GM12801 (cell line): ENCODE data around the gene NASP.

Source experiments
- CTCF ChIP-seq: IDR thresholded peaks from one replicate; pipeline ENCODE4 v1.5.1; 2011; ENCODE audit warnings: control low read depth; ENCODE audit not compliant: insufficient read length; ENCODE audit errors: extremely low read depth

Gene NASP

GRCh38 chr1:45570631-45571030 lies 13.2 kb upstream of the NASP start:
- TF ChIP-seq CTCF = no peak

- no peak for TF ChIP-seq CTCF
Measured at GRCh38 chr1:45573231-45573804, 10.5 kb upstream of the NASP start.

- TF ChIP-seq CTCF = no peak
Measured at GRCh38 chr1:45574105-45574626, 9.7 kb upstream of the NASP start.

DNA sequence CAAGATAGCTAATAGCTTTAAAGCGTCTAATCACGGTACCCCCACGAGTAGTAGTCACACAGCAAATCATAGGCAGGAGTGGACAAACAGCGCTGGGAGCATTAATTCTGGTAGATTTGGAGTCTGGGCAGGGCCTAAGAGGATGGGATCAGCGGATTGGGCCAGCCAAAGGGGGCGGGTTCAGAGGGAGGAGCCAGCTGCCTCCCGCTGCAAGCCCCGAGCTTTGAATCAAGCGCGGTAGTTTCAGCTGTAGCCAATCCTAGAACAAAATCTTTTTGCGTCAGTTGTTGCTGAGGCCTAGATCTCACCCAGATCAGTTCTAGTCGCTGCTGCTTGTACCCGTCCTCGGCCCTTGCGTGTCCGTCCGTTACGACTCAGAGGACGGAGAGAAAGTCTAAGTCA lies 576 bp upstream of the NASP start:
- no peak for TF ChIP-seq CTCF

DNA sequence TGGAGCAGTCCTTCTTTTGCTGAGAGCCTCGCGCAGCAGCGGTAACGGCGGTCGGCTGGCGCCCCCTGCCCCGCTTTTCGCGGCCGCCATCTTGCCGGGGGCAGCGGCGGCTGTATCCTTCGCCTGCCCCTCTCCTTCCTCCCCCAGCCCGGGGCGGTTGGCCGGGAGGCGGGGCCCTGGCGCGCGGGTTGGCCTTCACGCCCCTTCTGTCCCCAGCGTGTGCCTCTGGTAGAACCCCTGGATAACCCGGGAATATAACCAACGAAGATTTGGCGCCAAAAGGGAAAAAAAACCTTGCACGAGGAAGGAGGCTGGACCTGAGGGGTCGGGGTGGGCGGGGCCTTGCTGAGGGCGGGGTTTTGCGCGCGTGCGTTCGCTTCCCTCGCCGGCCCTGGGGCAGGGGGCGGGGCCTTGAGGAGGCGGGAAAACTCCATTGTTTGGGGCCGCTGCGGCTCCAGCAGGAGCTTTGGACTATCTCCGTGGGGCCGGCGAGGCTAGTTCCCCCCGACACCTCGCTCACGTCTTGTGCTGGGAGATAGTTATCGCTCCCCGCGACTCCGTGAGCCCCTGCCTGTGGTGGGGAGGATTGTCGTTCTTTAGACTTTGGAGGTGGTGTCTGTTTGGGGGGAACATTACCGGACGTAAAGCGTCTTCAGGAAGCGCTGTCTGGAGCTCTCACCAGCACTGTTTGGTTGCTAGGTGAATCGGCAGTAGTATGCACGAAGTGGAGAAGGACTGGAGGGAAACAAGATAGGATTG lies 689 bp downstream of the NASP start:
- TF ChIP-seq CTCF = no peak

GRCh38 chr1:45585110-45585426 lies 1.2 kb downstream of the NASP start:
- TF ChIP-seq CTCF = no peak

DNA sequence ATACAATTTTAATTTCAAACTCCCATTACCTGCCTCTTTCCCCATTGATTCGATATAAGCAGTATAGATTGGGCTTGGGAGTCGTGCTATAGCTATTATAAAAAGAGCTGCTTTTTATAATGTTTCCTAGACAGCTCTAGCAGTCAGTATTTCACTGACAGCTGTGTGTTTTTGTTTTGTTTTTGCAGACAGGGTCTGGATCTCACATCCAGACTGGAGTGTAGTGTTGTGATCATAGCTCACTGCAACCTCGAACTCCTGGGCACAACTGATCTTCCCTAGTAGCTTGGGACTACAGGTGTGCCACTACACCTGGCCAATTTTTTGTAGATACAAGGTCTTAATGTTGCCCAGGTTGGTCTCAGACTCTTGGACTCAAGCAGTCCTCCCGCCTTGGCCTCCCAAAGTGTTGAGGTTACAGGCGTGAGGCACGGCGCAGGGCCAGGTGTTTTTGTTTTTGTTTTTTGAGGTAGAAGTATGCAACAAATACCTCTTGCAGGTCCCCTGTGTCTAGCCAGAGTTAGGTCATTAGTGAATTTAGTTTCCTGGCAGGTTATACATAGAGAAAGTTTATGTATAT lies 1.7 kb downstream of the NASP start:
- TF ChIP-seq CTCF = no peak
